ENCODE data around the gene CXCR3.

Gene CXCR3

GRCh38 chrX:71619193-71619592 is 882 bp upstream of the CXCR3 start:
- in situ Hi-C loops (cut with MboI; ENCODE audit: low pct_unique_long_range_greater_than_20kb, low sequenced_read_pairs, unreplicated experiment) = no loop called here
- peak; percentile 54 for DNase-seq (ENCODE audit: low spot score)
- no peak for TF ChIP-seq CTCF (IDR thresholded peaks at IDR 0.05; ENCODE audit: extremely low read depth, insufficient read depth, missing control alignments)

- DNase-seq (ENCODE audit: low spot score) = no peak
- in situ Hi-C loops (cut with MboI; ENCODE audit: low pct_unique_long_range_greater_than_20kb, low sequenced_read_pairs, unreplicated experiment) = no loop called here
- TF ChIP-seq CTCF (IDR thresholded peaks at IDR 0.05; ENCODE audit: extremely low read depth, insufficient read depth, missing control alignments) = no peak
Observed at GRCh38 chrX:71618787-71619186, 476 bp upstream of the CXCR3 start.

GRCh38 chrX:71617742-71618141 is 569 bp downstream of the CXCR3 start:
- no peak for TF ChIP-seq CTCF (IDR thresholded peaks at IDR 0.05; ENCODE audit: extremely low read depth, insufficient read depth, missing control alignments)
- in situ Hi-C loops (cut with MboI; ENCODE audit: low pct_unique_long_range_greater_than_20kb, low sequenced_read_pairs, unreplicated experiment) = no loop called here
- DNase-seq (ENCODE audit: low spot score) = no peak

GRCh38 chrX:71616672-71617529 is 1.4 kb downstream of the CXCR3 start:
- no peak for TF ChIP-seq CTCF (IDR thresholded peaks at IDR 0.05; ENCODE audit: extremely low read depth, insufficient read depth, missing control alignments)
- no peak for DNase-seq (ENCODE audit: low spot score)
- in situ Hi-C loops (cut with MboI; ENCODE audit: low pct_unique_long_range_greater_than_20kb, low sequenced_read_pairs, unreplicated experiment) = no loop called here

GRCh38 chrX:71615954-71616353 is 2.4 kb downstream of the CXCR3 start:
- in situ Hi-C loops (cut with MboI; ENCODE audit: low pct_unique_long_range_greater_than_20kb, low sequenced_read_pairs, unreplicated experiment) = no loop called here
- TF ChIP-seq CTCF (IDR thresholded peaks at IDR 0.05; ENCODE audit: extremely low read depth, insufficient read depth, missing control alignments) = no peak
- no peak for DNase-seq (ENCODE audit: low spot score)

- no peak for TF ChIP-seq CTCF (IDR thresholded peaks at IDR 0.05; ENCODE audit: extremely low read depth, insufficient read depth, missing control alignments)
- in situ Hi-C loops (cut with MboI; ENCODE audit: low pct_unique_long_range_greater_than_20kb, low sequenced_read_pairs, unreplicated experiment) = no loop called here
- no peak for DNase-seq (ENCODE audit: low spot score)
Observed at GRCh38 chrX:71615056-71615455, 3.3 kb downstream of the CXCR3 start.
